GM19025 (cell line): ENCODE data around the gene AKNA.
A peak's percentile ranks its signal among the peaks of the same experiment; 100 is the strongest.
"Not testable (repeated sequence)": the region's sequence is repeated elsewhere in the genome, so short reads cannot be mapped to it uniquely, and the experiment has no call there.

ENCODE experiments used
- ATAC-seq: cut with Tn5 transposase; IDR thresholded peaks from one replicate; pipeline ENCODE4 v1.9.1; 2021; ENCODE audit warnings: mild to moderate bottlenecking, low read depth, moderate library complexity; ENCODE audit not compliant: unreplicated experiment

AKNA gene

DNA sequence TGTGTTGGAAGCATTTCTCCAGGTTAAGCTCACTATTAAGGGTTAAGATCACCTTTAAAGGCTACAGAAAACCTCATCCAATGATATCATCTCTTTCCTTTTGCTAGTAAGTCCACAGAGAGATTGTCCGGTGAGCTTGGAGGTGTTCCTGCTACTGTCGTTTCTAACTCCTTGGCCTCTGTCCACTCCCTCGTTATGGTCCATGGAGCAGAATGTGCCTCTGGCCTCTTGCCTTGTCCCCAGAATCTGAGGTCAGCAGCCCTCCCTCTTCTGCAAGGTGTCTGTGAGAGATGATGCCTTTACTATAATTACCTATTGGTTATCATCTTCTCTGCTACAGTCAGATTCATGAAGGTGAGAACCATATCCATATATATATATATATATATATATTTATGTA lies 43.1 kb downstream of the AKNA start:
- ATAC-seq: no peak

GRCh38 chr9:114344188-114344566 lies 43.6 kb downstream of the AKNA start:
- no peak for ATAC-seq

GRCh38 chr9:114343471-114344187 lies 44.2 kb downstream of the AKNA start:
- no peak for ATAC-seq

DNA sequence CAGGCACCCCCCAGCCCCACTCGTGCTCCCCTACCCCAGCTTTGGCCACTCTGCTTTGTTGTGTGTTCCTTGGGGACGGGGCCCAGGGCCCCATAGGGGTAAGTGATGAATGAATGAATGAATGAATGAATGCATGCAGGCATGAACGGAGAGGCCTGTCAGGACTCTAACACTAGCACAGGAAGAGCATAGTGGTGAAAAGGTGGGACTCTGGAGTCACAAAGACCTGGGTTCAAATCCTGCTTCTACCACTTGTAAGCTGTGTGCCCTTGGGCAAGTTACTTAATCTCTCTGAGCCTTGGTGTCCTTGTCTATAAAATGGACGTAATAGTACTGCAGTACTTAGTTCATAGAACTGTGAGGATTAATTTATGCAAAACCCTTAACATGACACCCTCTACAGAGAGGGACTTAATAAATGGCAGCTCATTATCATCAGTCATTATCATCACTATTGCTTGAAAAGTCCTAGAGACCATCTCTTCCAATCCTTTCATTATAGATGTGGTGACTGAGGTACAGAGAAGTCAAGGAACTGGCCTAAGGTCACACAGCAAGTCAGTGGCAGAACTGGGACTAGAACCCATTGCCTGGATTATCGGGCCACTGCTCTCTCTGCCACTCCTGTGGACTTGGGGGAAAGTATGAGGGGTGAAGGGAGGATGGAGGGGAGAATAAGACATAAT lies 44.9 kb downstream of the AKNA start:
- no peak for ATAC-seq

DNA sequence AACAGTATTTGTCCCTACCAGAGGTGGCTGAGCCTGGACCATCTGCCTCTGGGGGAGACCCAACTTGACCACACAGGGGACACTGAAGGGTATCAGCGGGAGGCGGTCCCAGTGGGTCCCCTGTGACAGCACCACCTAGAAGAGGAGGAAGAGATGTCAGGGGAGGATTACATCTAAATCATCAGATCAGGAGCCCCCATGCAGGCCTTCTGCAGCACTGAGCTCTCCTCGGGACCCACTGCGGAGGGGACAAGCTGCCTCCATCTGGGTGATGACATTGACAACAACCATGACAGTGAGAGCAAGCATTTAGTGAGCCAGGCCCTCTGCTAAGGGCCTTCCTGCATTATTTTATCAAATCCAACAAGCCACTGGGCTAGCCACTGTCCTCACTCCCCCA lies 45.8 kb downstream of the AKNA start:
- ATAC-seq: no peak

DNA sequence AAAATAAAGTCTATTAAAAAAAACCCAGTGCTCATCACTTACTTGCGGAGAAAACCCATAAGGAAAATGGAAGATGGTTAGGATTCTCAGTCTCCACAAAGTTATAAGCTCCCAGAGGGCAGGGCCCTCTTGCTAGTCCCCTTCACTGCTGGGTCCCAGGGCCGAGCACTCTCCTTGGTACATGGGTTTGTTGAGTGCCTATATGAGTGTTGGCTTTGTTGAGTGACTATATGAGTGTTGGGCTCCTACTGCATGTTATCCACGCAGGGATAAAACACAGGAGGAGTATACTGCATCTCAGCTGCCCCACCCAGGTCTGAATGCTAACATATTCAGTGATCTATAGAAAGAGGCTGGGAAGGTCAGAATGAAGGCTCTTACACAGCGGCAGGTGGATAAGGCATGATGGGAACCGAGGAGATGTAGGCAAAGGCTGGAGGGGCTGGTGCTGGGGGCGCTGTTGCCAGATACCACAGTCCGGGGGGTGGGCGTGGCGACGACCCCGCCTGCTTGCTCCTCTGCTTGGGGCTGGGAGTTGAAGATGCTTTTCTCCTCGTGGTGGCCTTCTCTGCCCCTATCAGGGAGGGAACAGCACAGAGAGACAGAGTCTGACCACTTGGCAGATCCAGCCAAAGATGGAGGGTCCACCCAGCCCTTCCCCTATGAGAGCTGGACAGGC lies 46.5 kb downstream of the AKNA start:
- no peak for ATAC-seq

DNA sequence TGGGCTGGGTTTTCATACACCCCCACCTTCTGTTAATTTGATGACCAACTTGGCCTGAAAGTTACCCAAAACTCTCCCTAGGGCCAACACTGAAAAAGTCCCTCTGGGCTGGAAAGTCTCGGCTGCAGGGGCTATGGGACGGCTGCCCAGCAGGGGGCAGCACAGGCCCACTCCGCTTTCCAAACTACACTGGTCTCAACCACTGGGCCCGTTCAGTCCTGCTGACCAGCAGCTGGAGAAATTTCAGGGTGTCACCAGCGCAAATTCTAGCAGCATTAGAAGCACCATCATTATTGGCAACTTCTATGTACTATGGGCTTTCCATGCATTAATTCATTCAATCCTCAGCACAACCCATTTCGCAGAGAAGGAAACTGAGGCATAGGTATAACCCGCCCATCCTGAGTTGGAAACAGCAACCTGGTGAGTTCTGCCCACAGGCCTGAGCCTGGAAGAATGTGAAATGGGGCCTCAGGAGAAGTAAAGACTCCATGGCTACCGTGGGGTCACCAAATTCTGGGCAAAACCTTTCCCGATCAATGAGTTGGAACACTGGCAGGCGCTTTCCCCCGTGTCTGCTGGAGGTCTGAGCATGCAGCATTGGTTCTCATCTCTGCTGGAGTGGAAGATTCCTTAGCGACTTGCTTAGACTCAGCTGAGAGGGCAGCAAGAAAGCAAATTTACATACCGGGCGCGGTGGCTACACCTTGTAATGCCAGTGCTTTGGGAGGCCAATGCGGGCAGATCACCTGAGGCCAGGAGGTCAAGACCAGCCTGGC lies 48.5 kb downstream of the AKNA start:
- ATAC-seq: peak; percentile 58

- no peak for ATAC-seq
Measured at GRCh38 chr9:114338187-114338586, 49.6 kb downstream of the AKNA start.

GRCh38 chr9:114336699-114337395 lies 50.9 kb downstream of the AKNA start:
- ATAC-seq: no peak

- no peak for ATAC-seq
Measured at GRCh38 chr9:114336157-114336556, 51.6 kb downstream of the AKNA start.

- no peak for ATAC-seq
Measured at GRCh38 chr9:114335745-114336144, 52.0 kb downstream of the AKNA start.

GRCh38 chr9:114334490-114334889 lies 53.3 kb downstream of the AKNA start:
- ATAC-seq: no peak

DNA sequence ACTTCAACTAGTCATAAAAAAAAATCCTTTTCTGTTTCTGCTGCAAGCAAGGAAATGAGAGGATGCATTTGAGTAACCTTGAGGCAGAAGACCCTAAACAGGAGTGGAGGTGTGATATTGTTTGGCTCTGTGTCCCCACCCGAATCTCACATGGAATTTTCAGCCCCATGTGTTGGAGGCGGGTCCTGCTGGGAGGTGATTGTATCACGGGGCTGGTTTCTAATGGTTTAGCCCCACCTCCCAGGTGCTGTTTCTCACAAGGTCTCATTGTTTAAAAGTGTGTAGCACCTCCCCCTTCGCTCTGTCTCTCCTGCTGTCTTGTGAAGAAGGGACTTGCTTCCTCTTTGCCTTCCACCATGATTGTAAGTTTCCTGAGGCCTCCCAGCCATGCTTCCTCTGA lies 54.1 kb downstream of the AKNA start:
- not testable (repeated sequence) for ATAC-seq

DNA sequence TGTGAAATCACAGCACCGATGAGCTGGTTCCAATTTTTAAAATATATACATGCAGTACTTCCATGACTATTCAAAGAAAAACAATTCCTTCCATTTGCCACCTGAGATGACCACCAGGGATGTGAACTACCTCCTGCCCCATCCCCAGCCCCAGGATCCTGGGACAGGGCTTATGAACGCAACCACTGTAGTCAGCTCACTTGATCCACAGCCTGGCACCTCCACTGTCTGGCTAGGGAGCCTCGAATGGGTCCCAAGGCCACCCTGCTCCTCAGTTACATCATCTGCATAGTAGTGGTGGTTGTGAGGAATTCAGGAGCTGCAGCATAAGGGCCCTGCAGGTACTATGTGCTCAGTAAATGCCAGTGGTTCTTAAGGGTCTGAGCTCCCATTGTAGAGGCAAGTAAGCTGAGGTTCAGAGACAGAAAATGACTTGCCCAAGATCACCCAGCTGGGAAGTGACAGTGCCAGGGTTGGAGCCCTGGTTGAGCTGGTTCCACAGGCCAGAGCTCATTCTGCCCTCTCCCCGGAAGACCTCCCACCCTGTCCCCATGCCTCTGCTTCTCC lies 55.2 kb downstream of the AKNA start:
- ATAC-seq: not testable (repeated sequence)

DNA sequence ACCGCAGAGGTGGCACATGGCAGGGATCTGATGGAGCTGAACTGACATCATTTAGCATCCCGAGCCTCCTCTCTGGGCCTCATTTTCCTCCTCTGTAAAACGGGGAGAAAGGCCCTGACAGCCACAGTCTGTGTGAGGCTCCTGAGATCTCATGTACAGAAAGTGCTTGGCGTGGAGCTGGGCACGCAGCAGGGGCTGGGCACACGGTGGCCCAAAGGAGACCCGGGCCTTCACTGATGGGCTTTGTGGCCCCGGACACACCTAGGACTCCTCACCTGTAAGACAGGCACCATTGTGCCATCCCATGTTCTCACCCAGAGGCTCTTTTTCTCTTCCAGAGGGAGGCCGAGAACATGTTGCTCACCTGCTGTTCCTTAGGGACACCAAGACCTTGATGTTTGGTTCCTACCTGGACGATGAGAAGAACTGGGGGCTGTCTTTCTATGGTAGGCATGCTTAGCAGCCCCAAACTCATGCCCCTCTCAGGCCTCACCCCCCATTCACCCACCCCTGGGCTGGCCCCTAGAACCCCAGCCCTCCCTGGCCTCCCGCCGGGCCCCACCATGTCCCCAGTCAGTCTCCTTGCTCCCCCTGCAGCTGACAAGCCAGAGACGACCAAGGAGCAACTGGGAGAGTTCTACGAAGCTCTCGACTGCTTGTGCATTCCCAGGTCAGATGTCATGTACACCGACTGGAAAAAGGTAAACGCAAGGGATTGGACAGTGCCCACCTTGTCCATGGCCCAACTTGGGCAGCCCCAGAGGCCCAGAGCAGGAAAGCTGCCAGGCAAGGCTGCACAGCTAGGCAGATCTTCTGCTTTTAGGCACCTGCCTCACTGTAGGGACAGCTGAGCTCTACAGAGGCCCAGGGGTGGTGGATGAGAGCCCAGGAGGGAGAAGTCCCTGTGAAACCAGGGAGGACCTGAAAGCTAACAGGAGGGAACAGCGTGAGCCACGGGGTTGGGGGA lies 56.3 kb downstream of the AKNA start:
- ATAC-seq: not testable (repeated sequence)

- no peak for ATAC-seq
Measured at GRCh38 chr9:114330636-114331035, 57.1 kb downstream of the AKNA start.

GRCh38 chr9:114329625-114330022 lies 58.2 kb downstream of the AKNA start, which contains the start of gene ORM2:
ORM2 (plus strand) TSS chr9:114329869; CDS start chr9:114329905, 36 bp downstream.
- ATAC-seq: not testable (repeated sequence)

- ATAC-seq: not testable (repeated sequence)
Measured at GRCh38 chr9:114328937-114329624, 58.7 kb downstream of the AKNA start.
